ENCODE results near the gene SYCP2.

DNA sequence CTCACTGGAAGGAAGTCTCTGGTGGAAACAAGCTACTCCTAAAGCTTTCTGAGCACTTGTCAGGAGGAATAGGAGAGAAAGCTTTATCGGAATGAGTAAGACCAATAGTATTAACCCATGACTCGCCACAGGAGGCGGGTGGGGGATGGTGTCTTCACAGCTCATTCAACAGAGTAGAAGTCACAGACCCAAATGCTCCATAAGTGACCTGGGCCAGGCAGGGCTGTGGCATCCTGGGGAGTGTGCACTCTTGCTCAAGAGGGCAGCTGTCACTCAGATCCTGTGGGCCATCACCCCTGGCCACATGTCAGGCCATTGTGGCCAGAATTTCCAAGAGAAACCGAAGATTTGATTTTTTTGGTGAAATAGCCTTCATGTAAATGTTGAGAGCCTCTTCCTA, 116.0 kb downstream of the SYCP2 start:
- TF ChIP-seq JUND (IDR thresholded peaks at IDR 0.05; ENCODE audit: low read length) (no peak), JUN (IDR thresholded peaks at IDR 0.05; ENCODE audit: low read depth, low read length) (no peak), POLR2A (IDR thresholded peaks at IDR 0.05; ENCODE audit: control extremely low read depth in 1 of 2, low read depth in 2 of 2, low read length in 2 of 2) (no peak), CTCF (IDR thresholded peaks at IDR 0.05; ENCODE audit: control extremely low read depth in 1 of 3, insufficient read depth in 1 of 3, low read depth in 1 of 3, low read length in 3 of 3) (no peak), YY1 (IDR thresholded peaks at IDR 0.05; ENCODE audit: low read depth, low read length) (no peak), TAF1 (IDR thresholded peaks at IDR 0.05; ENCODE audit: low read depth, low read length) (no peak), CEBPB (IDR thresholded peaks at IDR 0.05; ENCODE audit: low read depth, low read length) (no peak), SP1 (IDR thresholded peaks at IDR 0.05; ENCODE audit: low read depth, low read length) (no peak), BRCA1 (IDR thresholded peaks at IDR 0.05; ENCODE audit: low read depth, low read length) (no peak), RAD21 (IDR thresholded peaks at IDR 0.05 in 1 of 2, conservative IDR thresholded peaks at IDR 0.05 in 1 of 2; ENCODE audit: low read depth in 2 of 2, low read length in 2 of 2) (no peak), CTBP2 (IDR thresholded peaks at IDR 0.05; ENCODE audit: borderline replicate concordance, insufficient read depth, insufficient read length, low read length) (no peak)

All from H1 (cell line).